Effector CD8-positive, alpha-beta T cell (primary cell): Measurements from ENCODE around the gene SPDYC.
A peak's percentile ranks its signal among the peaks of the same experiment; 100 is the strongest.
"Not testable (repeated sequence)": the region's sequence is repeated elsewhere in the genome, so short reads cannot be mapped to it uniquely, and the experiment has no call there.

Source experiments
- DNase-seq: peaks from one replicate; lab custom pipeline; 2025; lab: John Stamatoyannopoulos, UW

SPDYC gene

GRCh38 chr11:65169164-65169641 is 830 bp upstream of the SPDYC start:
- DNase-seq = no peak

GRCh38 chr11:65172600-65172999 is 2.6 kb downstream of the SPDYC start:
- DNase-seq = no peak

GRCh38 chr11:65174571-65175010 is 4.6 kb downstream of the SPDYC start:
- not testable (repeated sequence) for DNase-seq

- peak; percentile 38 for DNase-seq
Measured at GRCh38 chr11:65180877-65181568, 11.0 kb downstream of the SPDYC start.

- peak; percentile 58 for DNase-seq
Measured at GRCh38 chr11:65181569-65182257, 11.7 kb downstream of the SPDYC start, which contains the start of gene CAPN1. TSS of gene CAPN1 (plus strand) at chr11:65181928. CDS start at chr11:65182702, 774 bp downstream.

- no peak for DNase-seq
Measured at GRCh38 chr11:65182258-65183170, 12.5 kb downstream of the SPDYC start.

GRCh38 chr11:65183201-65183891 is 13.3 kb downstream of the SPDYC start:
- no peak for DNase-seq

- no peak for DNase-seq
Measured at GRCh38 chr11:65184146-65184545, 14.1 kb downstream of the SPDYC start.

- no peak for DNase-seq
Measured at GRCh38 chr11:65185171-65185570, 15.1 kb downstream of the SPDYC start.

- no peak for DNase-seq
Measured at GRCh38 chr11:65185869-65186341, 15.9 kb downstream of the SPDYC start.

GRCh38 chr11:65186701-65187100 is 16.7 kb downstream of the SPDYC start:
- no peak for DNase-seq

- DNase-seq = no peak
Measured at GRCh38 chr11:65187146-65187675, 17.2 kb downstream of the SPDYC start.

- no peak for DNase-seq
Measured at GRCh38 chr11:65187971-65188461, 18.0 kb downstream of the SPDYC start.

- DNase-seq = no peak
Measured at GRCh38 chr11:65188486-65188885, 18.5 kb downstream of the SPDYC start.

GRCh38 chr11:65189191-65189590 is 19.2 kb downstream of the SPDYC start:
- DNase-seq = no peak

GRCh38 chr11:65194564-65194963 is 24.5 kb downstream of the SPDYC start:
- no peak for DNase-seq

- DNase-seq = no peak
Measured at GRCh38 chr11:65204143-65204542, 34.1 kb downstream of the SPDYC start.

GRCh38 chr11:65204646-65205601 is 34.9 kb downstream of the SPDYC start:
- DNase-seq = peak; percentile 39

- DNase-seq = no peak
Measured at GRCh38 chr11:65205602-65205967, 35.6 kb downstream of the SPDYC start.

- DNase-seq = no peak
Measured at GRCh38 chr11:65206441-65206841, 36.4 kb downstream of the SPDYC start.
